HepG2 (cell line): ENCODE data around the gene MBD4. TPM values are rescaled to one million over a fixed set of nuclear protein-coding genes. Genes with fewer than 3 reads are reported as not detected.

Experiments
- ATAC-seq: fragments of 200-7000 bp; cut with Tn5 transposase; 3 replicates; pipeline ENCODE4 v1.9.1; 2020; ENCODE audit warnings: mild to moderate bottlenecking, moderate library complexity
- BruUV-seq: library from RNA; stranded (reverse); fragments of 400-500 nt; replicated peaks from 2 replicates; lab custom pipeline; 2021; lab: Mats Ljungman, UMichigan
- CTCF ChIA-PET: fragments of 300-600 bp; formaldehyde crosslinking; extraction: SDS; loops from one replicate; lab custom pipeline; 2021; ENCODE audit warnings: low total read pairs, inconsistent platforms, low intra/inter-chr PET ratio; lab: Yijun Ruan, JAX
- POLR2A ChIA-PET: fragments of 350-600 bp; sonication (Branson Sonifier 250); formaldehyde crosslinking; loops from one replicate; lab custom pipeline; 2020; ENCODE audit warnings: antibody characterized with exemption, inconsistent platforms; lab: Yijun Ruan, JAX
- DNase-seq: peaks from one replicate; pipeline ENCODE4 v3.0.0-alpha.2; 2015; ENCODE audit warnings: low spot score
- FAIRE-seq: peaks from 3 replicates; lab custom pipeline; 2011; peaks lifted over from hg19 to GRCh38; lab: Jason Lieb, UNC
- H2AFZ ChIP-seq: one replicate; pipeline ENCODE4 v1.6.1; 2011; ENCODE audit warnings: low read length, inconsistent platforms
- H3K27ac ChIP-seq: fragments of 300-600 bp; 3 replicates; pipeline ENCODE4 v1.8.0; 2011; ENCODE audit warnings: mixed run types, mild to moderate bottlenecking, mixed read lengths, low read length, inconsistent platforms; ENCODE audit not compliant: insufficient read depth; ENCODE audit errors: extremely low read length
- H3K27me3 ChIP-seq, 2 experiments: fragments of 200-600 bp in 1 of 2; 2 replicates in 1 of 2; 3 replicates in 1 of 2; pipeline versions ENCODE4 v1.6.0 to v1.8.0; 2011; ENCODE audit warnings: low read length in 2 of 2, mild to moderate bottlenecking in 2 of 2, moderate library complexity in 2 of 2, inconsistent platforms in 1 of 2; ENCODE audit not compliant: insufficient read depth in 2 of 2, control insufficient read depth in 1 of 2
- H3K36me3 ChIP-seq, 2 experiments: fragments of 200-600 bp in 1 of 2; replicated peaks in 1 of 2; 2 replicates in 1 of 2; 3 replicates in 1 of 2; pipeline versions ENCODE4 v1.5.1 to v1.8.0; 2011; ENCODE audit warnings: low read length in 2 of 2, inconsistent platforms in 1 of 2; ENCODE audit not compliant: insufficient read depth in 2 of 2, control insufficient read depth in 1 of 2
- H3K4me1 ChIP-seq: 2 replicates; pipeline ENCODE4 v1.5.1; 2012; ENCODE audit warnings: low read length, inconsistent platforms; ENCODE audit not compliant: insufficient read depth
- H3K4me2 ChIP-seq: 2 replicates; pipeline ENCODE4 v1.6.0; 2011; ENCODE audit warnings: low read depth, low read length, inconsistent platforms
- H3K4me3 ChIP-seq, 3 experiments: fragments of 200-600 bp in 1 of 3; sonication (generic), shearing (Covaris generic) in 1 of 3; replicated peaks in 1 of 3; 2 replicates each; pipeline ENCODE4 v1.5.1; 2011 to 2016; ENCODE audit warnings: low read length in 3 of 3, inconsistent platforms in 2 of 3, low read depth in 2 of 3, mild to moderate bottlenecking in 2 of 3, control low read depth in 1 of 3, mixed read lengths in 1 of 3; ENCODE audit not compliant: insufficient read depth in 1 of 3
- H3K79me2 ChIP-seq: one replicate; pipeline ENCODE4 v1.6.1; 2011; ENCODE audit warnings: low read length, inconsistent platforms; ENCODE audit not compliant: insufficient read depth
- H3K9ac ChIP-seq: 2 replicates; pipeline ENCODE4 v1.6.0; 2011; ENCODE audit warnings: mild to moderate bottlenecking, low read depth, low read length, inconsistent platforms; ENCODE audit not compliant: insufficient read depth
- H3K9me3 ChIP-seq: 2 replicates; pipeline ENCODE4 v1.5.1; 2012; ENCODE audit warnings: mild to moderate bottlenecking, low read length
- H4K20me1 ChIP-seq: 2 replicates; pipeline ENCODE4 v1.6.0; 2011; ENCODE audit warnings: inconsistent platforms, mild to moderate bottlenecking, low read length, moderate library complexity; ENCODE audit not compliant: insufficient read depth
- ATF7 ChIP-seq, 2 experiments: fragments of 450-650 bp in 1 of 2; sonication (generic) in 1 of 2; formaldehyde crosslinking in 1 of 2; IDR thresholded peaks; 2 replicates each; pipeline versions ENCODE4 v1.4.0 to v1.6.1; 2016 to 2020; ENCODE audit warnings: antibody characterized with exemption in 1 of 2, mild to moderate bottlenecking in 1 of 2, missing genetic modification reagents in 1 of 2
- TBL1XR1 ChIP-seq: fragments of 150-350 bp; IDR thresholded peaks from 2 replicates; pipeline ENCODE4 v1.6.1; 2014; ENCODE audit warnings: borderline replicate concordance, low read length; ENCODE audit not compliant: partially characterized antibody
- TCF12 ChIP-seq, 2 experiments: fragments of 450-650 bp in 1 of 2; sonication (generic) in 1 of 2; formaldehyde crosslinking in 1 of 2; IDR thresholded peaks; 2 replicates each; pipeline versions ENCODE4 v1.6.1 to v1.8.0; 2017 to 2022; ENCODE audit warnings: antibody characterized with exemption in 1 of 2, mild to moderate bottlenecking in 1 of 2, missing genetic modification reagents in 1 of 2, moderate library complexity in 1 of 2
- TERF1 ChIP-seq: sonication (generic); formaldehyde crosslinking; IDR thresholded peaks from 2 replicates; pipeline ENCODE4 v1.8.0; 2022; ENCODE audit warnings: mild to moderate bottlenecking, missing genetic modification reagents, moderate library complexity
- ZFP82 ChIP-seq: sonication (generic); formaldehyde crosslinking; IDR thresholded peaks from 2 replicates; pipeline ENCODE4 v1.5.1; 2020; ENCODE audit warnings: mild to moderate bottlenecking, missing genetic modification reagents, borderline replicate concordance
- ZNF264 ChIP-seq: sonication (generic); formaldehyde crosslinking; IDR thresholded peaks from 2 replicates; pipeline ENCODE4 v1.4.0; 2020; ENCODE audit warnings: missing genetic modification reagents
- ZNF558 ChIP-seq: sonication (generic); formaldehyde crosslinking; IDR thresholded peaks from 2 replicates; pipeline ENCODE4 v1.9.0; 2022; ENCODE audit warnings: mild to moderate bottlenecking, missing genetic modification reagents, borderline replicate concordance
- WGBS: methylation state at CpG from one replicate; pipeline ENCODE4 v1.1.6; 2017; ENCODE audit warnings: low lambda C conversion rate; 5-methylcytosine and 5-hydroxymethylcytosine counted together
- in situ Hi-C: cut with HindIII; loops from 2 replicates; pipeline ENCODE4 v1.10.0; 2017; ENCODE audit warnings: low pct_unique_long_range_greater_than_20kb; ENCODE audit not compliant: extremely low pct_ligation_motif_present
- intact Hi-C: fragments of 100-400 bp; cut with micrococcal nuclease; formaldehyde crosslinking; loops from one replicate; pipeline ENCODE4 v1.10.0; 2022; ENCODE audit not compliant: unreplicated experiment
- polyA plus RNA-seq, 8 experiments: library from polyadenylated mRNA; depleted of rRNA in 3 of 8; stranded (reverse) in 7 of 8; unstranded in 1 of 8; fragments of >200 nt; fragmentation: Illumina TruSeq in 4 of 8; extraction: Trizol in 4 of 8; gene quantifications; 2 replicates each; pipeline versions ENCODE4 v1.2.1 to v1.2.3, GENCODE V29; 2011 to 2016; ENCODE audit warnings: low read depth in 4 of 8, missing spikeins in 1 of 8, mixed read lengths in 1 of 8; ENCODE audit not compliant: insufficient read depth in 1 of 8
- total RNA-seq, 5 experiments: library from RNA; depleted of rRNA; stranded (reverse); fragments of >200 nt; fragmentation: Illumina TruSeq; extraction: Trizol; gene quantifications; 2 replicates each; pipeline ENCODE4 v1.2.3, GENCODE V29; 2016; ENCODE audit warnings: low read depth in 1 of 5
- TF ChIP-seq, protein P1 (sequence below): sonication (generic); formaldehyde crosslinking; IDR thresholded peaks from 2 replicates; pipeline ENCODE4 v1.5.0; 2020; ENCODE audit warnings: missing genetic modification reagents

MBD4 gene
- total and polyA plus RNA-seq, 2 of the 13 experiments (the other 11 are each of a cell fraction or from before 2014, with no cell fraction given) = 14.9 to 25.3 TPM

GRCh38 chr3:129446926-129447325, 7.2 kb upstream of the MBD4 start:
- Histone ChIP-seq H4K20me1 (no peaks in the 10 kb centered on the region), H3K4me2 (no peak overlapping the region), H3K4me3 (no peak overlapping the region), H3K36me3 (no peaks in the 10 kb centered on the region), H2AFZ (no peak overlapping the region), H3K79me2 (no peaks in the 10 kb centered on the region), H3K27me3 (no peaks in the 10 kb centered on the region), H3K27ac (no peak overlapping the region), H3K9ac (no peak overlapping the region), H3K4me1 (peaks cover 24% of the 10 kb centered on the region), H3K9me3 (no peaks in the 10 kb centered on the region)
- intact Hi-C loops (no loop called here), in situ Hi-C loops (no loop called here)
- no peak for ATAC-seq
- CTCF ChIA-PET = no interaction called here
- no peak for DNase-seq
- BruUV-seq = no TSS peak
- no peak for FAIRE-seq
- POLR2A ChIA-PET = no interaction called here
- TF ChIP-seq TCF12 (IDR thresholded peaks at IDR 0.05) = no peak
- no peak for TF ChIP-seq TCF12 (CRISPR knock-in tag; IDR thresholded peaks at IDR 0.05)
- no peak for TF ChIP-seq ZFP82 (CRISPR knock-in tag)
- no peak for TF ChIP-seq ZNF558 (CRISPR knock-in tag)
- TF ChIP-seq ATF7 (IDR thresholded peaks at IDR 0.05) = no peak
- TF ChIP-seq ATF7 (CRISPR knock-in tag; IDR thresholded peaks at IDR 0.05) = no peak
- TF ChIP-seq TERF1 (CRISPR knock-in tag) = no peak
- no peak for TF ChIP-seq ZNF264 (CRISPR knock-in tag)
- TF ChIP-seq, protein P1, sequence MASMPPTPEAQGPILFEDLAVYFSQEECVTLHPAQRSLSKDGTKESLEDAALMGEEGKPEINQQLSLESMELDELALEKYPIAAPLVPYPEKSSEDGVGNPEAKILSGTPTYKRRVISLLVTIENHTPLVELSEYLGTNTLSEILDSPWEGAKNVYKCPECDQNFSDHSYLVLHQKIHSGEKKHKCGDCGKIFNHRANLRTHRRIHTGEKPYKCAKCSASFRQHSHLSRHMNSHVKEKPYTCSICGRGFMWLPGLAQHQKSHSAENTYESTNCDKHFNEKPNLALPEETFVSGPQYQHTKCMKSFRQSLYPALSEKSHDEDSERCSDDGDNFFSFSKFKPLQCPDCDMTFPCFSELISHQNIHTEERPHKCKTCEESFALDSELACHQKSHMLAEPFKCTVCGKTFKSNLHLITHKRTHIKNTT (CRISPR knock-in tag) = no peak
- no peak for TF ChIP-seq TBL1XR1
- WGBS = 60% methylated on average over 1 of the region's 1 CpG
